ENCODE results near the gene SFMBT1. TPM values are rescaled to one million over a fixed set of nuclear protein-coding genes. Genes with fewer than 3 reads are reported as not detected.

Gene SFMBT1
- total RNA-seq, 1 experiment from 2014 or later = 11.8 TPM

- CTCF ChIA-PET = interaction anchor here (0.5 to 1.2 kb wide), 3 partner anchors 39 to 219 kb away, joined by 3 read pairs; no protein-coding TSS in a partner anchor
- TSS peak; percentile 7 for BruUV-seq (replicated peaks)
- H3K27ac Mint-ChIP-seq (ENCODE audit: low read depth, unreplicated experiment) = no peak overlapping the region
These were observed 150.5 kb downstream of the SFMBT1 start for GRCh38 chr3:52895418-52895817.

DNA sequence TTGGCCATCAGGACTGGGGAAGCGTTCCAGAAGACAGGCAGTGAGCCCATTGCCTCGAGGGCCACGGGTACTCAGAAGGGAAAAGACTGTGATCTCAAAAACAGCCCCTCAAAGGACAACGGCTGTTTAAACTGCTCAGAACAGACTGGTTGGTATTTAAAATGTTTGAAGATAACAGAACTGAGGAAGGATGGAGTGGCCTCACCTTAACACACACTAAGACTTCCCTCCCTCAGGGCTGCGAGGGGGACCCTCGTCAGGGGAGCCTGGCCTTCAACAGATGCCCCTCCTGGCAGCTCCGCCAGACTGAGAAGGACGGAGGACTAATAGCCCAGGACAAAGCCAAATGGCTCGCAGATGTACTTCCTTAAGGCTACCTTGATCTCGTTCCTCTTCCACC, 151.1 kb downstream of the SFMBT1 start:
- ChIA-PET POLR2A (interaction anchor here (0.5 to 1.1 kb wide), 2 partner anchors 152 to 203 kb away, joined by 3 read pairs; partner anchors contain the start of gene SFMBT1), CTCF (interaction anchor here (0.9 to 1.2 kb wide), 2 partner anchors 96 to 220 kb away, joined by 3 read pairs; no protein-coding TSS in a partner anchor)
- no peaks in the 10 kb centered on the region for H3K27me3 Mint-ChIP-seq (ENCODE audit: insufficient read depth, unreplicated experiment)
- no peak for DNase-seq (ENCODE audit: unreplicated experiment)
- BruUV-seq (replicated peaks) = no TSS peak
- no peak overlapping the region for H3K4me3 Mint-ChIP-seq (ENCODE audit: unreplicated experiment)
- no peak for TF ChIP-seq CTCF (IDR thresholded peaks at IDR 0.05; ENCODE audit: unreplicated experiment)
- peaks cover 4% of the 10 kb centered on the region for H3K36me3 Mint-ChIP-seq (ENCODE audit: insufficient read depth, unreplicated experiment)
- no peaks in the 10 kb centered on the region for H3K9me3 Mint-ChIP-seq (ENCODE audit: unreplicated experiment)
- no peak overlapping the region for H3K27ac Mint-ChIP-seq (ENCODE audit: low read depth, unreplicated experiment)
- peaks cover 24% of the 10 kb centered on the region for H3K4me1 Mint-ChIP-seq (ENCODE audit: insufficient read depth, unreplicated experiment)
- intact Hi-C loops (cut with micrococcal nuclease) = loop anchor here (5.0 kb wide), 1 partner anchor 148 kb away; no protein-coding TSS in a partner anchor

More at GRCh38 chr3:52895418-52895817, 150.5 kb downstream of the SFMBT1 start:
- TF ChIP-seq CTCF (IDR thresholded peaks at IDR 0.05; ENCODE audit: unreplicated experiment) = no peak
- H3K27me3 Mint-ChIP-seq (ENCODE audit: insufficient read depth, unreplicated experiment) = no peaks in the 10 kb centered on the region
- H3K36me3 Mint-ChIP-seq (ENCODE audit: insufficient read depth, unreplicated experiment) = peaks cover 4% of the 10 kb centered on the region
- H3K4me1 Mint-ChIP-seq (ENCODE audit: insufficient read depth, unreplicated experiment) = peaks cover 22% of the 10 kb centered on the region
- peak overlapping the region; percentile 86 for H3K4me3 Mint-ChIP-seq (ENCODE audit: unreplicated experiment)
- POLR2A ChIA-PET = interaction anchor here (0.6 to 1.1 kb wide), 3 partner anchors 140 to 204 kb away, joined by 3 read pairs; partner anchors contain the start of gene SFMBT1
- intact Hi-C loops (cut with micrococcal nuclease) = loop anchor here (5.0 kb wide), 1 partner anchor 147 kb away; no protein-coding TSS in a partner anchor
- DNase-seq (ENCODE audit: unreplicated experiment) = no peak
- no peaks in the 10 kb centered on the region for H3K9me3 Mint-ChIP-seq (ENCODE audit: unreplicated experiment)

DNA sequence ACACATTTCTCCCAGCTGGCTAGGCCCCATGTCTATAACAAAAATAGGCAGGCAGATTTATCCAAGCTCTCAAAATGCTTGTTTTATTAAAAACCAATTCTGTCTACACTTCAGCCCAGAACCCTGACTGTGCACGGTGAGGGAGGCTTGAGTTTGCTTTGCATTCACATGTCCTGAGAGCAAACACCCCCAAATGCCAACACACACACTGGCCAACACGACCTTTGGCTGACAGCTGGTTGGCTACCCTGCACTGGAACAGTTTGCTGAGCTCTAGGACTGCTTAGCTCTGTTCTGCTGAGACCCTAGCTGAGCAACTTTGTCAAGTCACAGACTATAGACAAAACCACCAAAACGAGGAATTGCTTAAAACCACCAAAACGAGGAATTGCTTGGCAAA, 152.2 kb downstream of the SFMBT1 start:
- POLR2A ChIA-PET = no interaction called here
- BruUV-seq (replicated peaks) = no TSS peak
- CTCF ChIA-PET = interaction anchor here (0.5 to 1.3 kb wide), 6 partner anchors 10 to 466 kb away, joined by 3 read pairs; no protein-coding TSS in a partner anchor
- peak overlapping the region; percentile 51 for H3K27ac Mint-ChIP-seq (ENCODE audit: low read depth, unreplicated experiment)
- no peak for TF ChIP-seq CTCF (IDR thresholded peaks at IDR 0.05; ENCODE audit: unreplicated experiment)
- no peaks in the 10 kb centered on the region for H3K9me3 Mint-ChIP-seq (ENCODE audit: unreplicated experiment)
- H3K4me3 Mint-ChIP-seq (ENCODE audit: unreplicated experiment) = no peak overlapping the region
- H3K4me1 Mint-ChIP-seq (ENCODE audit: insufficient read depth, unreplicated experiment) = peaks cover 24% of the 10 kb centered on the region
- no peaks in the 10 kb centered on the region for H3K27me3 Mint-ChIP-seq (ENCODE audit: insufficient read depth, unreplicated experiment)
- peaks cover 4% of the 10 kb centered on the region for H3K36me3 Mint-ChIP-seq (ENCODE audit: insufficient read depth, unreplicated experiment)
- intact Hi-C loops (cut with micrococcal nuclease) = no loop called here
- DNase-seq (ENCODE audit: unreplicated experiment) = no peak

DNA sequence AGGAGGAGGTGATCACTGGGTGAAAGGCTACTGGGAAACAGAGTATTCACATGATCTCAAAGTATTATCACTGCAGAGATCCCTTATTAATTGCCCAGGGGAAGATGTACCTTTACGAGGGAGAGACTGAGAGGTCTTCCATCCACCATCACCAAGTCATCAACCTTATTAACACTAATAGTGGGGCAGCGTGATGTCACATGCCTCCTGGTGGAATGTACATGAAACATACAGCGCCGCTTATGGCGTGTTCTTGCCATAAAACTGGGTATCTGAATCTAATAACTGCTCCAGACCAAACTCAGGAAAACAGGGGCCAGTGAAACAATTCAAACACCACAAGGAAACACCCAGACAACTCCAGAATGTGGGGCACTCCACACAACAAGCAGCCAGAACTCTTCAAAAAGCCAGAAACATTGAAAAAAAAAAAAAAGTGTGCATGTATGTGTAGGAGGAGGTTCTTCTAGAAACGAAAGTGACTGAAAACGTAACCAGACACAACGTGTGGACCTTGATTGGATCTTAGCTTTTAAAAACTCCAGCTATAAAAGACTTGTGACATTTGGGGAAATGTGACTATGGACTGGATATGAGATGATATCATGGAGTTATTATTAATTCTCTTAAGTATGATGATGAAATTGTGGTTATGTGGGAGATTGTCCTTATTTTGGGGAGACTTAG, 153.1 kb downstream of the SFMBT1 start:
- POLR2A ChIA-PET = interaction anchor here (0.6 to 1.0 kb wide), 2 partner anchors 35 to 122 kb away, joined by 5 read pairs; partner anchors contain the start of gene NEK4
- H3K36me3 Mint-ChIP-seq (ENCODE audit: insufficient read depth, unreplicated experiment) = peaks cover 4% of the 10 kb centered on the region
- H3K27ac Mint-ChIP-seq (ENCODE audit: low read depth, unreplicated experiment) = peak overlapping the region; percentile 51
- peaks cover 24% of the 10 kb centered on the region for H3K4me1 Mint-ChIP-seq (ENCODE audit: insufficient read depth, unreplicated experiment)
- no TSS peak for BruUV-seq (replicated peaks)
- H3K27me3 Mint-ChIP-seq (ENCODE audit: insufficient read depth, unreplicated experiment) = no peaks in the 10 kb centered on the region
- CTCF ChIA-PET = interaction anchor here (0.6 to 1.3 kb wide), 4 partner anchors 35 to 165 kb away, joined by 3 to 5 read pairs (median 3); no protein-coding TSS in a partner anchor
- intact Hi-C loops (cut with micrococcal nuclease) = no loop called here
- no peak overlapping the region for H3K4me3 Mint-ChIP-seq (ENCODE audit: unreplicated experiment)
- no peak for TF ChIP-seq CTCF (IDR thresholded peaks at IDR 0.05; ENCODE audit: unreplicated experiment)
- no peaks in the 10 kb centered on the region for H3K9me3 Mint-ChIP-seq (ENCODE audit: unreplicated experiment)
- no peak for DNase-seq (ENCODE audit: unreplicated experiment)

Measured in MCF 10A (cell line).